Thyroid gland (tissue), 4 donors: ENCODE data around the gene USP9X. TPM values are rescaled to one million over a fixed set of nuclear protein-coding genes. Genes with fewer than 3 reads are reported as not detected.
A peak's percentile ranks its signal among the peaks of the same experiment; 100 is the strongest.
"Not testable (repeated sequence)": the region's sequence is repeated elsewhere in the genome, so short reads cannot be mapped to it uniquely, and the experiment has no call there.

Experiments used
- DNase-seq, 2 donors: peaks; one replicate each; pipeline ENCODE4 v3.0.0-alpha.2; 2019
- H3K27ac ChIP-seq, 3 donors: fragments of 200-600 bp; sonication (generic); 1 replicate in 2 of 3; 2 replicates in 1 of 3; pipeline ENCODE4 v1.5.1; 2016 to 2019; ENCODE audit warnings: mild to moderate bottlenecking in 1 of 3, moderate library complexity in 1 of 3
- H3K27me3 ChIP-seq: fragments of 200-600 bp; sonication (generic); one replicate; pipeline ENCODE4 v1.5.1; 2019
- H3K36me3 ChIP-seq, 2 donors: fragments of 200-600 bp; sonication (generic); one replicate each; pipeline ENCODE4 v1.5.1; 2016 to 2019
- H3K4me1 ChIP-seq, 2 donors: fragments of 200-600 bp; sonication (generic); one replicate each; pipeline ENCODE4 v1.5.1; 2017 to 2019
- H3K4me3 ChIP-seq, 3 donors: fragments of 200-600 bp; sonication (generic); replicated peaks in 1 of 3; 1 replicate in 2 of 3; 2 replicates in 1 of 3; pipeline ENCODE4 v1.5.1; 2016; ENCODE audit warnings: mild to moderate bottlenecking in 1 of 3
- H3K9me3 ChIP-seq: fragments of 200-600 bp; sonication (generic); one replicate; pipeline ENCODE4 v1.5.1; 2017
- POLR2A ChIP-seq, 2 donors: fragments of 450-650 bp; IDR thresholded peaks; one replicate each; pipeline ENCODE4 v1.6.1; 2017; ENCODE audit warnings: antibody characterized with exemption in 2 of 2, mild to moderate bottlenecking in 2 of 2, moderate library complexity in 1 of 2
- WGBS, 2 donors: methylation state at CpG; one replicate each; pipeline ENCODE4 v1.1.5; 2017; 5-methylcytosine and 5-hydroxymethylcytosine counted together
- intact Hi-C: fragments of 100-400 bp; cut with DNase I; formaldehyde crosslinking; loops from one replicate; pipeline ENCODE4 v1.15.1; 2023
- total RNA-seq, 4 donors: library from RNA; depleted of rRNA; stranded (reverse); fragments of >200 nt; gene quantifications; one replicate each; pipeline ENCODE4 v1.2.3, GENCODE V29; 2016
- TF ChIP-seq, protein P1 (sequence below), 6 experiments: fragments of 200-600 bp in 3 of 6; fragments of 450-650 bp in 3 of 6; sonication (generic) in 3 of 6; IDR thresholded peaks; one replicate each; pipeline ENCODE4 v1.5.1; 2016 to 2019; ENCODE audit warnings: antibody characterized with exemption in 6 of 6, mild to moderate bottlenecking in 2 of 6, inconsistent platforms in 1 of 6, moderate library complexity in 1 of 6

Gene USP9X
- total RNA-seq, 4 donors from 2014 or later = 101 to 138 (median 106) TPM

DNA sequence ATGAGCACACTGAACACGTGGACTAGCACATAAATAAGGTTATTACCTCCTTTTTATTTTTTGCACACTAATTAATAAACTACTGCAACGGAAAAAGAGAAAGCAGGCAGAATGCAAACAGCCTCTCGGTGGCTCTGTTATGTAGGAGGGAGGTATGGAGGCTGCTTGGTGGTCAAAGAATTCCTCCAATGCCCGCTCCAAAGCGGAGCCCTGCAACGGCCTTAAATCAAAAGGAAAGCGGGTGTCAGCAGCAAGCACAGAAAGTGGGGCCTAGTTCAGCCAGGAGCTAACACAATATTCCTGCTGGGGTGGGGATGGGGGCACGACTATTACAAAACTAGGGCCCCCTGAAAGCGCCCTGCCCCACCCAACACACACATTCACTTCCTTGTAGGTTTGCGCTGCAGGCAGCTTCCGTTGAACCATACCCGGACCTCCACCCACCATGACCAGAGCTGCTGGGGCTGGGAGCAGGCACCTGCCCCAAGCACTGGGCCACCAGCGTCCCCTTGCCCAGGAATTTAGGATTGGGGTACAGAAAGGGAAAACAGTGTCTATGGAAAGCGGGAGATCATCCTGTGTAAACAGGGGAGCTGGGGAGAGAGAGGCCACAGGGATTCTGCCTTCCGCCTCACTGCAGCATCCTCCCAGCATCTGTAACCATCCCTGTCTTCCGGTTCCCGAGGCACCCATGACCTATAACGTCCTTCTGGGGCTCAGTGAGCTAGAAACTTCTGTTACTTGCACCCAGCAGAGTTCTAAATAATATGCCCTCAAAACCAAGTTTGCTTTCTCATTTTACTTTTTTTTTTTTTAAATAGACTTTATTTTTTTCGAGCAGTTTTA lies 191.6 kb downstream of the USP9X start:
- WGBS, 2 donors = 39 to 46% methylated on average over 12 to 18 of the region's 19 CpGs
- no peaks in the 10 kb centered on the region for H3K36me3 ChIP-seq
- TF ChIP-seq POLR2A (IDR thresholded peaks at IDR 0.05) = no peak
- TF ChIP-seq, protein P1, sequence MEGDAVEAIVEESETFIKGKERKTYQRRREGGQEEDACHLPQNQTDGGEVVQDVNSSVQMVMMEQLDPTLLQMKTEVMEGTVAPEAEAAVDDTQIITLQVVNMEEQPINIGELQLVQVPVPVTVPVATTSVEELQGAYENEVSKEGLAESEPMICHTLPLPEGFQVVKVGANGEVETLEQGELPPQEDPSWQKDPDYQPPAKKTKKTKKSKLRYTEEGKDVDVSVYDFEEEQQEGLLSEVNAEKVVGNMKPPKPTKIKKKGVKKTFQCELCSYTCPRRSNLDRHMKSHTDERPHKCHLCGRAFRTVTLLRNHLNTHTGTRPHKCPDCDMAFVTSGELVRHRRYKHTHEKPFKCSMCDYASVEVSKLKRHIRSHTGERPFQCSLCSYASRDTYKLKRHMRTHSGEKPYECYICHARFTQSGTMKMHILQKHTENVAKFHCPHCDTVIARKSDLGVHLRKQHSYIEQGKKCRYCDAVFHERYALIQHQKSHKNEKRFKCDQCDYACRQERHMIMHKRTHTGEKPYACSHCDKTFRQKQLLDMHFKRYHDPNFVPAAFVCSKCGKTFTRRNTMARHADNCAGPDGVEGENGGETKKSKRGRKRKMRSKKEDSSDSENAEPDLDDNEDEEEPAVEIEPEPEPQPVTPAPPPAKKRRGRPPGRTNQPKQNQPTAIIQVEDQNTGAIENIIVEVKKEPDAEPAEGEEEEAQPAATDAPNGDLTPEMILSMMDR (IDR thresholded peaks at IDR 0.05) = no peak
- H3K4me1 ChIP-seq = peaks cover 0 to 4% of the 10 kb centered on the region in 2 donors
- no peaks in the 10 kb centered on the region for H3K9me3 ChIP-seq
- intact Hi-C loops = no loop called here
- H3K4me3 ChIP-seq = peak overlapping the region in 2 of 3 donors; percentile 25 to 26
- DNase-seq = no peak
- no peaks in the 10 kb centered on the region for H3K27me3 ChIP-seq
- peak overlapping the region in 1 of 3 donors; percentile 31 for H3K27ac ChIP-seq

DNA sequence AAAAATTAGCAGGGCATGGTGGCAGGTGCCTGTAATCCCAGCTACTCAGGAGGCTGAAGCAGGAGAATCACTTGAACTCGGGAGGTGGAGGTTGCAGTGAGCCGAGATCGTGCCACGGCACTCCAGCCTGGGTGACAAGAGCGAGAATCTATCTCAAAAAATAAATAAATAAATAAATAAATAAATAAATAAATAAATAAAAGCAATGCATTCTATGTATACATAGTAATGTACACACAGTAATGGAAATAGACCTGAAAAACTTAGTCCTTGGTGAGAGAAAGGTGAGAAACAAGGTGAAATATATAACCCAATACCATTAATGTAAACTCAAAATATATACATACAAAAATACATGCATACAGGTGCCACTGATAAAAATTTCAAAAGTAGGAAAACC lies 197.1 kb downstream of the USP9X start:
- H3K27me3 ChIP-seq, H3K36me3 ChIP-seq, H3K9me3 ChIP-seq, DNase-seq, intact Hi-C loops, H3K4me3 ChIP-seq, H3K27ac ChIP-seq, H3K4me1 ChIP-seq: not testable (repeated sequence)
- WGBS, 2 donors = 96 to 97% methylated on average over 5 of the region's 5 CpGs

DNA sequence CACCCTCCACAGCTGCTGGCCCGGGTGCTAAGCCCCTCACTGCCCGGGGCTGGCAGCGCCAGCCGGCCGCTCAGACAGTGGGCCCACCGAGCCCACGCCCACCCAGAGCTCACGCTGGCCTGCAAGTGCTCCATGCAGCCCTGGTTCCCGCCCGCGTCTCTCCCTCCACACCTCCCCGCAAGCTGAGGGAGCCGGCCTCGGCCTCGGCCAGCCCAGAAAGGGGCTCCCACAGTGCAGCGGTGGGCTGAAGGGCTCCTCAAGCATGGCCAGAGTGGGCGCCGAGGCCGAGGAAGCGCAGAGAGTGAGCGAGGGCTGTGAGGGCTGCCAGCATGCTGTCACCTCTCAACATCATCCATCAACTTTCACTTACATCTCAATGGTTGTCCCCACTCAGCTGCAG lies 200.7 kb downstream of the USP9X start:
- H3K9me3 ChIP-seq, intact Hi-C loops, H3K27me3 ChIP-seq, H3K4me3 ChIP-seq, H3K27ac ChIP-seq, DNase-seq, H3K4me1 ChIP-seq, H3K36me3 ChIP-seq: not testable (repeated sequence)
- 91 to 100% methylated on average over 1 to 18 of the region's 21 CpGs for WGBS, 2 donors

Other genes with a start within 250 kb of the USP9X start
- 100 to 1,000 TPM; 208 to 295 (median 278) TPM for gene DDX3X, start 248.7 kb downstream of the USP9X start, total RNA-seq